Bronchial epithelial cell (primary cell): Measurements from ENCODE around the gene LAMC3. TPM values are rescaled to one million over a fixed set of nuclear protein-coding genes. Genes with fewer than 3 reads are reported as not detected.

Experiments used
- DNase-seq: peaks from one replicate; pipeline ENCODE4 v3.0.0-alpha.2; 2010; ENCODE audit warnings: low read depth
- FAIRE-seq: peaks from 2 replicates; lab custom pipeline; 2011; peaks lifted over from hg19 to GRCh38; lab: Jason Lieb, UNC
- H3K27me3 ChIP-seq: 2 replicates; pipeline ENCODE4 v1.5.1; 2011; ENCODE audit warnings: low read length; ENCODE audit not compliant: control insufficient read depth, insufficient read depth
- H3K36me3 ChIP-seq: 2 replicates; pipeline ENCODE4 v1.5.1; 2011; ENCODE audit warnings: low read length; ENCODE audit not compliant: control insufficient read depth, insufficient read depth
- H3K4me3 ChIP-seq: 2 replicates; pipeline ENCODE4 v1.5.1; 2011; ENCODE audit warnings: mild to moderate bottlenecking, low read depth, low read length, control low read depth
- total RNA-seq: library from RNA; depleted of rRNA; stranded (reverse); fragments of >200 nt; gene quantifications from 2 replicates; pipeline ENCODE4 v1.2.1, GENCODE V29; 2014
- TF ChIP-seq, protein P1 (sequence below): IDR thresholded peaks from 2 replicates; pipeline ENCODE4 v1.5.1; 2011; ENCODE audit warnings: mild to moderate bottlenecking, moderate library complexity, low read length, control low read depth, inconsistent platforms; ENCODE audit not compliant: insufficient read depth, severe bottlenecking

LAMC3 gene
- total RNA-seq, 1 donor from 2014 or later: not detected

DNA sequence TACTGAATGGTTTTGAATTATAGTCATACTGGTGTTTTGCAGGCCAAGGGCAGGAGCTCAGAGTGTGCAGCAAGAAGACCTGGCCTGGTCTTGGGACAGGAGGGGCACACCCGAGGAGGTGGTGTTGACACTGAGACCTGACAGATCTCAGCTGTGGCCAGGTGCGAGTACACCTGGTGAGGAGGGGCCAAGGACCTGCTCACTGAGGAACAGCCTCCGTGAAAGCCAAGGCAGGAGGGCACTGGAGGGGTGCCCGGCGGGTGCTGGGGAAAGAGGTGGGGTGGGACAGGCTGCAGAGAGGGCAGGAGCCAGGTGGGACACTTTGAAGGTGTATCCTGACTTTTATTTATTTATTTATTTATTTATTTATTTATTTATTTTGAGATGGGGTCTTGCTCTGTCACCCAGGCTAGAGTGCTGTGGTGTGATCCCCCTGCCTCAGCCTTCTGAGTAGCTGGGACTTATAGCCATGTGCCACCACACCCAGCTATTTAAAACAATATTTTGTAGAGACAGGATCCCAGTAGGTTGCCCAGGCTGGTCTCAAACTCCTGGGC lies 23.3 kb upstream of the LAMC3 start:
- FAIRE-seq (no peak), DNase-seq (no peak)
- no peaks in the 10 kb centered on the region for H3K36me3 ChIP-seq
- H3K4me3 ChIP-seq: no peak overlapping the region
- TF ChIP-seq, protein P1, sequence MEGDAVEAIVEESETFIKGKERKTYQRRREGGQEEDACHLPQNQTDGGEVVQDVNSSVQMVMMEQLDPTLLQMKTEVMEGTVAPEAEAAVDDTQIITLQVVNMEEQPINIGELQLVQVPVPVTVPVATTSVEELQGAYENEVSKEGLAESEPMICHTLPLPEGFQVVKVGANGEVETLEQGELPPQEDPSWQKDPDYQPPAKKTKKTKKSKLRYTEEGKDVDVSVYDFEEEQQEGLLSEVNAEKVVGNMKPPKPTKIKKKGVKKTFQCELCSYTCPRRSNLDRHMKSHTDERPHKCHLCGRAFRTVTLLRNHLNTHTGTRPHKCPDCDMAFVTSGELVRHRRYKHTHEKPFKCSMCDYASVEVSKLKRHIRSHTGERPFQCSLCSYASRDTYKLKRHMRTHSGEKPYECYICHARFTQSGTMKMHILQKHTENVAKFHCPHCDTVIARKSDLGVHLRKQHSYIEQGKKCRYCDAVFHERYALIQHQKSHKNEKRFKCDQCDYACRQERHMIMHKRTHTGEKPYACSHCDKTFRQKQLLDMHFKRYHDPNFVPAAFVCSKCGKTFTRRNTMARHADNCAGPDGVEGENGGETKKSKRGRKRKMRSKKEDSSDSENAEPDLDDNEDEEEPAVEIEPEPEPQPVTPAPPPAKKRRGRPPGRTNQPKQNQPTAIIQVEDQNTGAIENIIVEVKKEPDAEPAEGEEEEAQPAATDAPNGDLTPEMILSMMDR: no peak
- H3K27me3 ChIP-seq: peaks cover 11% of the 10 kb centered on the region

DNA sequence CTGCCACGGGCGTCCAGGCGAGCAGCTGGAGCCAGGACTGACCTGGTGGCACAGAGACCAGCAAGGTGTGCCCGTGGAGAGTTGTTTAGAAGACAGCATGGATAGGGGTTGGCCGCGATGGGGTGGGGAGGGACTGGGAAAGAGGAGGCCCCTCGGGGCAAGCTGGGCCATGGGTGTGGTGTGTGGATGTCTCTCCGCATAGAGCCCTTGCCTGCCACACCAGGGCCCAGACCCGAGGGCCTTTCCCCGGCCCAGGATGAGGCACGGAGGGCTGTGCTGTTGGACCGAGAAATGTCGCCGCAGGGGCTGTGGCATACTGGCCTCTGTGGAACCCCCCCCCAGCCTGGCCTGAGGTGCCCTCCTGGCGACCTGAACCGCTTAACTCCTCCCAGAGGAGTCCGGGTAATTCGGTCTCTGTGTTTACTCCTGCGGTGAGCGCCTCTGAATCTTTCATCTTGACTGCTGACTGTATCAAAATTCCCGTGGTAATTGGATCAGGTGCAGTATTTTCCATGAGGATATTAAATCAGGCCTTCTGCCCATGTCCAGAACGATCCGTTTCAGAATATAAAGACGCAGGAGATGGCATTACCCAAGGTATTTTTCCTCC lies 22.5 kb upstream of the LAMC3 start:
- TF ChIP-seq, protein P1: no peak

DNA sequence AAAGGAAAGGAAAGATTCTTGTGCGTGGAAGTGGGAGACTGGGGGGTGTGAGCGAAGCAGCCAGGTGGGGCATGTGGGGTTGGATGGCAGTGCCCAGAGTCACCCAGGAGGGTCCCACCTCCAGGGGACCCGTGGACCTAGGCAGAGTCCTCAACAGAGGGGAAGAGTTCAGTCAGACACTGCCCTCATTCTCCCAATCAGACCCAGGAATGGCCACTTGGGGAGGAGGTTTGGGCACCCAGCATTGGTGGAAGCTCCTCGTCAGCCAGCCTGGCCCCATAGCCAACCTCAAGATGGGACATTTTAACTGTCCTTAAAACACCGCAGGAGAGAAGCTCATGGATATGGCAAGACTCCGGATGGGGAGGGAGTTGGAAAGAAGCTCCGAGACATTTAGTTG lies 21.9 kb upstream of the LAMC3 start:
- Histone ChIP-seq H3K4me3 (no peak overlapping the region), H3K36me3 (no peaks in the 10 kb centered on the region), H3K27me3 (peaks cover 2% of the 10 kb centered on the region)
- FAIRE-seq (no peak), DNase-seq (no peak)
- TF ChIP-seq, protein P1: no peak

More for the DNA sequence above, 22.5 kb upstream of the LAMC3 start:
- FAIRE-seq (no peak), DNase-seq (no peak)
- Histone ChIP-seq H3K27me3 (peaks cover 5% of the 10 kb centered on the region), H3K36me3 (no peaks in the 10 kb centered on the region), H3K4me3 (no peak overlapping the region)

DNA sequence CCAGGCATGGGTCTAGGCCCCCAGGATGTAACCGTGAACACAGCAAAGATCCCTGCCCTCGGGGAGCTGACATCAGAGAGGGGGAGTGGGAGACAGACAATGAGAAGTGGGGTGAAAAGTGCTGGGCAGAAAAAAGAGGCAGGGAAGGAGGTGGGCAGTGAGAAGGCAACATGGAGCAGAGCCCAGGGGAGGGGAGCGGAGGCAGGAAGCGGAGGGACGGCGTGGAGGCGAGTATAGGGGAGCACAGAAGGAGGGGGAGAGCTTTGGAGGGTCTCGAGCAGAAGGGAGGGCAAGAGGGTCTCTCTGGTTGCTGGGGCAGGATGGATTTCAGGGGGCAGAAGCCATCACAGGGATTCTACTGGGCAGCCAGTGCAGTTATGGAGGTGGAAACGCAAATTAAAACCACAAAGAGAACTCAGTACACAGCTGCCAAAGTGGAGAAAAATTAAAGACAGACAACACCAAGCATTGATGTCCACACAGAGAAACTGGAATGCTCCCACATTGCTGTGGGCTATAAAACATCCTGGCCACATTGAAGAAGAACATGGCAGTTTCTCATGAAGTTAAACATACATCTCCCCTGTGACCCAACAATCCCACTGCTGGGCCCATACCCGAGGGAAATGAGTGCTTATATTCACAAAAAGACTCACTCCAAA lies 21.1 kb upstream of the LAMC3 start:
- Histone ChIP-seq H3K36me3 (no peaks in the 10 kb centered on the region), H3K4me3 (no peak overlapping the region), H3K27me3 (peaks cover 3% of the 10 kb centered on the region)
- FAIRE-seq (no peak), DNase-seq (no peak)
- TF ChIP-seq, protein P1: no peak

DNA sequence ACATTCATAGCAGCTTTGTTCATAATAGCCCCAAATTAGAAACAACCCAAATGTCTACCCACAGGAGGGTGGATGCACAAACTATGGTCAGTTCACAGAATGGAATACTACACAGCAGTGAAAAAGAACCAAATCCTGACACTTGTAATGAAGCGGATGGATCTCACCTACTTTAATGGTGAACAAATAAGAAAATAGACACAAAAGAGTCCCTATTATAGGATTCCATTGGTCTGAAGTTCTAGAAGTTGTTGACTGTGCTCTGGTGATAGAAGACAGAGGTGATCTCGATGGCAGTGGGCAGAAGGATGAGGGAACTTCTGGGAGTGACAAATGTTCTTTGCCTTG lies 20.6 kb upstream of the LAMC3 start:
- FAIRE-seq (no peak), DNase-seq (no peak)
- Histone ChIP-seq H3K36me3 (no peaks in the 10 kb centered on the region), H3K4me3 (no peak overlapping the region), H3K27me3 (peaks cover 3% of the 10 kb centered on the region)
- TF ChIP-seq, protein P1: no peak
